ENCODE measurements around the gene OBP2A.

GRCh38 chr9:135514342-135515082, 31.4 kb upstream of the OBP2A start:
- TF ChIP-seq CTCF (IDR thresholded peaks at IDR 0.05) (no peak), POLR2AphosphoS5 (IDR thresholded peaks at IDR 0.05) (no peak), POLR2A (IDR thresholded peaks at IDR 0.05) (no peak)
